ENCODE results near the gene TECTA.

GRCh38 chr11:121067453-121067852, 33.6 kb upstream of the TECTA start:
- TF ChIP-seq CTCF (IDR thresholded peaks at IDR 0.05; ENCODE audit: low read length) (no peak), EZH2 (optimal IDR thresholded peaks at IDR 0.05; ENCODE audit: low read depth, low read length) (no peak), EZH2phosphoT487 (IDR thresholded peaks at IDR 0.05; ENCODE audit: low read length) (no peak)

Measured in MM.1S (cell line).